Gastroesophageal sphincter (tissue), 3 donors: ENCODE data around the gene COIL.

Experiments used
- CTCF ChIP-seq, 4 experiments: fragments of 200-600 bp in 2 of 4; fragments of 450-650 bp in 2 of 4; sonication (generic) in 1 of 4; IDR thresholded peaks; one replicate each; pipeline ENCODE4 v1.5.1; 2017 to 2019; ENCODE audit warnings: antibody characterized with exemption in 4 of 4, mild to moderate bottlenecking in 2 of 4, moderate library complexity in 2 of 4
- EP300 ChIP-seq: sonication (generic); formaldehyde crosslinking; IDR thresholded peaks from one replicate; pipeline ENCODE4 v1.6.1; 2017; ENCODE audit warnings: antibody characterized with exemption, mild to moderate bottlenecking
- POLR2A ChIP-seq, 2 donors: fragments of 450-650 bp; IDR thresholded peaks; one replicate each; pipeline ENCODE4 v1.6.1; 2017; ENCODE audit warnings: antibody characterized with exemption in 2 of 2, mild to moderate bottlenecking in 2 of 2, moderate library complexity in 1 of 2
- POLR2AphosphoS5 ChIP-seq: sonication (generic); formaldehyde crosslinking; IDR thresholded peaks from one replicate; pipeline ENCODE4 v1.6.1; 2017; ENCODE audit warnings: antibody characterized with exemption

- TF ChIP-seq POLR2AphosphoS5: no peak
- TF ChIP-seq POLR2A (IDR thresholded peaks at IDR 0.05): no peak
- no peak for TF ChIP-seq CTCF (IDR thresholded peaks at IDR 0.05)
- no peak for TF ChIP-seq EP300
Measured at GRCh38 chr17:57008958-57009357, 48.1 kb upstream of the COIL start.
